CD4-positive, alpha-beta T cell treated with Interleukin-6 at 100 ng/mL for 8 hours (primary cell): ENCODE data around the gene ZNF346.

Experiments used
- DNase-seq: peaks from one replicate; pipeline ENCODE4 v3.0.0-alpha.2; 2020; ENCODE audit warnings: mixed read lengths, low spot score

Gene ZNF346

DNA sequence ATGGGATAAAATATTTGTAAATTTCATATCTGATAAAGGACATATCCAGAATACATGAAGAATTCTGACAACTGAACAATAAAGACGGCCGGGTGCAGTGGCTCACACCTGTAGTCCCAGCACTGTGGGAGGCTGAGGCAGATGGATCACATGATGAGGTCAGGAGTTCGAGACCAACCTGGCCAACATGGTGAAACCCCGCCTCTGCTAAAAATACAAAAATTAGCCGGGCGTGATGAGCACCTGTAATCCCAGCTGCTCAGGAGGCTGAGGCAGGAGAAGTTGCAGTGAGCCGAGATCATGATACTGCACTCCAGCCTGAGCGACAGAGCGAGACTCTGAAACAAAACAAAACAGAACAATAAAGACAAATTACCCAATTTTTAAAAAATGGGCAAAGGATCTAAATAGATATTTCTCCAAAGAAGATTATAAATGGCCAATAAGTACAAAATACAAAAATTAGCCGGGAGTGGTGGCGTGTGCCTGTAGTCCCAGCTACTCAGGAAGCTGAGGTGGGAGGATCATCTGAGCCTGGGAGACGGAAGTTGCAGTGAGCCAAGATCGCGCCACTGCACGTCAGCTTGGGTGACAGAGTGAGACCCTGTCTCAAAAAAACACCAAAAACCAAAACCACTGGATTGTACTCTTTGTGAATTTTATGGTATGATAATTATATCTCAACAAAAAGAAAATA is 101.4 kb downstream of the ZNF346 start:
- no peak for DNase-seq

- DNase-seq, result no peak
Observed at GRCh38 chr5:177124486-177124991, 102.0 kb downstream of the ZNF346 start.

GRCh38 chr5:177126771-177127170 is 104.3 kb downstream of the ZNF346 start:
- DNase-seq, result no peak

- DNase-seq, result peak; percentile 24
Observed at GRCh38 chr5:177128551-177128981, 106.1 kb downstream of the ZNF346 start.

DNA sequence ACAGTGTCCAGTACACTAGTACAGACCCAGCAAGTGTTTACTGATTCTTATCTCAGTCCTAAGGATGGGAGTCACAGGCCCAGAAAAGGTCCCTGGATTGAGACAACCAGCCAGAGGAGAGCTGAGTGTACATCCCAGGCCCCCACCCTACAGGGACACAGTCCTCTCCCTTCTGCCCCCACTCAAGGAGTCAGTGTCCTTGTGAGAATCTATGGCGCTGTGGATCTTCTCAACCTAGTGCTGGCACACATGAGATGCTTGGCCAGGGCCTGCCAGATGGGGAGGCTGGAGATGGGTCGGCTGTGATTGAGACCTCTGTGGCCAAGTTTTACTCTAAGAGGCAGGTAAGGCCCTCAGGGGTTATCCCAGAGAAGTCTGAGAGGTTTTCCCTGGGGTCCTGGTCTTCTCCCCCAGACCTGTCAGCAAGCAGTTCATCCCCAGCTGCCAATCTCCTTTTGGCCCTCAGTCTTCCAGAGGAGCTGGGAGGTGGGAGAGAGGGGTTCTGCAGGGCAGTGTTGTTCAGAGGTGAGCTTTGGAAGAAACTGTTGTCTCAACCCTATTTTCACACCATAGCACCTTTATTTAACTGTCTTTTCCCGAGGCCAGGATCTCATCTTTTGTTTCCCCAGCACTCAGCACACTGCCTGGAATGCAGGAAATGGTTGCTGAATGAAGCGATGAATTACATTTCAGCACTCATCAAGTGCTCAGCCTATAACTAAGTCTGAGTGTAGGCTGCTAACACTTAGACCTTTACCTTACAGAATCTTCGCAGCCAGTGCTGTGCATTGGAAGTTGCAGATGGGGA is 107.9 kb downstream of the ZNF346 start:
- DNase-seq, result no peak
